ENCODE results near the gene PES1.

DNA sequence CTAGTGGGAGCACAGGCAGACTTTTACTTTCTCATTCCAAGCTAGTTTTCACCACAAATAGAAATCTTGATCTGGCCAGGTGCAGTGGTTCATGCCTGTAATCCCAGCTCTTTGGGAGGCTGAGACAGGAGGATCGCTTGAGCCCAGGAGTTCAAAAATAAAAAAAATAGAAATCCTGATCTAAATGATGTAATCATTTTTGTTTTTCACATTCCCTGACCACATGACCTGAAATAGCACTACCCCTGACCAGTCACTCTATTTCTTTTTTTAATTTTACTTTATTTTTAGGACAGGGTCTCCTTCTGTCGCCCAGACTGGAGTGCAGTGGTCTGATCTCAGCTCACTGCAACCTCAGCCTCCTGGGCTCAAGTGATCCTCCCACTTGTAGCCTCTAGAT, 13.0 kb upstream of the PES1 start:
- TF ChIP-seq, protein P1, sequence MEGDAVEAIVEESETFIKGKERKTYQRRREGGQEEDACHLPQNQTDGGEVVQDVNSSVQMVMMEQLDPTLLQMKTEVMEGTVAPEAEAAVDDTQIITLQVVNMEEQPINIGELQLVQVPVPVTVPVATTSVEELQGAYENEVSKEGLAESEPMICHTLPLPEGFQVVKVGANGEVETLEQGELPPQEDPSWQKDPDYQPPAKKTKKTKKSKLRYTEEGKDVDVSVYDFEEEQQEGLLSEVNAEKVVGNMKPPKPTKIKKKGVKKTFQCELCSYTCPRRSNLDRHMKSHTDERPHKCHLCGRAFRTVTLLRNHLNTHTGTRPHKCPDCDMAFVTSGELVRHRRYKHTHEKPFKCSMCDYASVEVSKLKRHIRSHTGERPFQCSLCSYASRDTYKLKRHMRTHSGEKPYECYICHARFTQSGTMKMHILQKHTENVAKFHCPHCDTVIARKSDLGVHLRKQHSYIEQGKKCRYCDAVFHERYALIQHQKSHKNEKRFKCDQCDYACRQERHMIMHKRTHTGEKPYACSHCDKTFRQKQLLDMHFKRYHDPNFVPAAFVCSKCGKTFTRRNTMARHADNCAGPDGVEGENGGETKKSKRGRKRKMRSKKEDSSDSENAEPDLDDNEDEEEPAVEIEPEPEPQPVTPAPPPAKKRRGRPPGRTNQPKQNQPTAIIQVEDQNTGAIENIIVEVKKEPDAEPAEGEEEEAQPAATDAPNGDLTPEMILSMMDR (IDR thresholded peaks at IDR 0.05; ENCODE audit: extremely low read depth in 1 of 2, insufficient read depth in 1 of 2, low read depth in 1 of 2, low read length in 2 of 2), result no peak
- no peak for TF ChIP-seq POLR2A (IDR thresholded peaks at IDR 0.05; ENCODE audit: low read depth, low read length)
- TF ChIP-seq MYC (IDR thresholded peaks at IDR 0.05; ENCODE audit: low read depth, low read length), result no peak
- TF ChIP-seq POLR2AphosphoS5 (IDR thresholded peaks at IDR 0.05; ENCODE audit: insufficient read depth, low read depth, low read length), result no peak

Data from endothelial cell of umbilical vein (primary cell).